ENCODE data around the gene MEGF11.

MEGF11 gene

GRCh38 chr15:66180531-66181097 is 72.9 kb downstream of the MEGF11 start:
- DNase-seq (ENCODE audit: low read depth), result no peak
- Histone ChIP-seq H3K27me3 (replicated peaks; ENCODE audit: control insufficient read depth, insufficient read depth, low read length) (peaks cover 92% of the 10 kb centered on the region), H3K36me3 (ENCODE audit: control insufficient read depth, insufficient read depth, low read length, severe bottlenecking) (no peaks in the 10 kb centered on the region)

GRCh38 chr15:66178531-66178910 is 75.0 kb downstream of the MEGF11 start:
- no peak for DNase-seq (ENCODE audit: low read depth)
- Histone ChIP-seq H3K9me3 (ENCODE audit: control insufficient read depth, low read length) (no peaks in the 10 kb centered on the region), H3K4me3 (ENCODE audit: low read length) (no peak overlapping the region), H3K4me1 (ENCODE audit: control insufficient read depth, insufficient read depth, low read length) (peaks cover 3% of the 10 kb centered on the region), H3K27me3 (replicated peaks; ENCODE audit: control insufficient read depth, insufficient read depth, low read length) (peaks cover 95% of the 10 kb centered on the region), H3K36me3 (ENCODE audit: control insufficient read depth, insufficient read depth, low read length, severe bottlenecking) (no peaks in the 10 kb centered on the region), H3K9ac (ENCODE audit: low read length) (no peak overlapping the region)

More at GRCh38 chr15:66180531-66181097, 72.9 kb downstream of the MEGF11 start:
- no peak overlapping the region for H3K4me3 ChIP-seq (ENCODE audit: low read length)
- H3K9me3 ChIP-seq (ENCODE audit: control insufficient read depth, low read length), result no peaks in the 10 kb centered on the region
- no peak overlapping the region for H3K9ac ChIP-seq (ENCODE audit: low read length)
- peaks cover 12% of the 10 kb centered on the region for H3K4me1 ChIP-seq (ENCODE audit: control insufficient read depth, insufficient read depth, low read length)

GRCh38 chr15:66172324-66172980 is 81.1 kb downstream of the MEGF11 start:
- Histone ChIP-seq H3K36me3 (ENCODE audit: control insufficient read depth, insufficient read depth, low read length, severe bottlenecking) (no peaks in the 10 kb centered on the region), H3K27me3 (replicated peaks; ENCODE audit: control insufficient read depth, insufficient read depth, low read length) (peaks cover 72% of the 10 kb centered on the region), H3K4me1 (ENCODE audit: control insufficient read depth, insufficient read depth, low read length) (no peaks in the 10 kb centered on the region), H3K4me3 (ENCODE audit: low read length) (no peak overlapping the region), H3K9me3 (ENCODE audit: control insufficient read depth, low read length) (no peaks in the 10 kb centered on the region), H3K9ac (ENCODE audit: low read length) (no peak overlapping the region)
- no peak for DNase-seq (ENCODE audit: low read depth)

GRCh38 chr15:66171841-66172240 is 81.7 kb downstream of the MEGF11 start:
- no peak for DNase-seq (ENCODE audit: low read depth)
- H3K36me3 ChIP-seq (ENCODE audit: control insufficient read depth, insufficient read depth, low read length, severe bottlenecking), result no peaks in the 10 kb centered on the region
- no peak overlapping the region for H3K9ac ChIP-seq (ENCODE audit: low read length)
- H3K27me3 ChIP-seq (replicated peaks; ENCODE audit: control insufficient read depth, insufficient read depth, low read length), result peaks cover 68% of the 10 kb centered on the region
- no peaks in the 10 kb centered on the region for H3K4me1 ChIP-seq (ENCODE audit: control insufficient read depth, insufficient read depth, low read length)
- no peak overlapping the region for H3K4me3 ChIP-seq (ENCODE audit: low read length)
- H3K9me3 ChIP-seq (ENCODE audit: control insufficient read depth, low read length), result no peaks in the 10 kb centered on the region

GRCh38 chr15:66170716-66171115 is 82.8 kb downstream of the MEGF11 start:
- Histone ChIP-seq H3K4me1 (ENCODE audit: control insufficient read depth, insufficient read depth, low read length) (no peaks in the 10 kb centered on the region), H3K36me3 (ENCODE audit: control insufficient read depth, insufficient read depth, low read length, severe bottlenecking) (no peaks in the 10 kb centered on the region), H3K9ac (ENCODE audit: low read length) (no peak overlapping the region), H3K9me3 (ENCODE audit: control insufficient read depth, low read length) (no peaks in the 10 kb centered on the region), H3K27me3 (replicated peaks; ENCODE audit: control insufficient read depth, insufficient read depth, low read length) (peaks cover 68% of the 10 kb centered on the region), H3K4me3 (ENCODE audit: low read length) (no peak overlapping the region)
- DNase-seq (ENCODE audit: low read depth), result no peak

- Histone ChIP-seq H3K9me3 (ENCODE audit: control insufficient read depth, low read length) (no peaks in the 10 kb centered on the region), H3K27me3 (replicated peaks; ENCODE audit: control insufficient read depth, insufficient read depth, low read length) (peaks cover 67% of the 10 kb centered on the region), H3K4me3 (ENCODE audit: low read length) (no peak overlapping the region), H3K36me3 (ENCODE audit: control insufficient read depth, insufficient read depth, low read length, severe bottlenecking) (no peaks in the 10 kb centered on the region), H3K9ac (ENCODE audit: low read length) (no peak overlapping the region), H3K4me1 (ENCODE audit: control insufficient read depth, insufficient read depth, low read length) (no peaks in the 10 kb centered on the region)
- DNase-seq (ENCODE audit: low read depth), result no peak
Measured at GRCh38 chr15:66170042-66170441, 83.5 kb downstream of the MEGF11 start.

- Histone ChIP-seq H3K9ac (ENCODE audit: low read length) (no peak overlapping the region), H3K4me3 (ENCODE audit: low read length) (no peak overlapping the region), H3K4me1 (ENCODE audit: control insufficient read depth, insufficient read depth, low read length) (no peaks in the 10 kb centered on the region), H3K27me3 (replicated peaks; ENCODE audit: control insufficient read depth, insufficient read depth, low read length) (peaks cover 67% of the 10 kb centered on the region), H3K36me3 (ENCODE audit: control insufficient read depth, insufficient read depth, low read length, severe bottlenecking) (no peaks in the 10 kb centered on the region), H3K9me3 (ENCODE audit: control insufficient read depth, low read length) (no peaks in the 10 kb centered on the region)
- no peak for DNase-seq (ENCODE audit: low read depth)
Measured at GRCh38 chr15:66169625-66170024, 83.9 kb downstream of the MEGF11 start.

GRCh38 chr15:66169023-66169422 is 84.5 kb downstream of the MEGF11 start:
- DNase-seq (ENCODE audit: low read depth), result no peak
- H3K4me3 ChIP-seq (ENCODE audit: low read length), result no peak overlapping the region
- H3K9me3 ChIP-seq (ENCODE audit: control insufficient read depth, low read length), result no peaks in the 10 kb centered on the region
- H3K36me3 ChIP-seq (ENCODE audit: control insufficient read depth, insufficient read depth, low read length, severe bottlenecking), result no peaks in the 10 kb centered on the region
- H3K27me3 ChIP-seq (replicated peaks; ENCODE audit: control insufficient read depth, insufficient read depth, low read length), result peaks cover 66% of the 10 kb centered on the region
- no peak overlapping the region for H3K9ac ChIP-seq (ENCODE audit: low read length)
- no peaks in the 10 kb centered on the region for H3K4me1 ChIP-seq (ENCODE audit: control insufficient read depth, insufficient read depth, low read length)

GRCh38 chr15:66167854-66168253 is 85.7 kb downstream of the MEGF11 start:
- H3K27me3 ChIP-seq (replicated peaks; ENCODE audit: control insufficient read depth, insufficient read depth, low read length), result peaks cover 69% of the 10 kb centered on the region
- H3K9me3 ChIP-seq (ENCODE audit: control insufficient read depth, low read length), result no peaks in the 10 kb centered on the region
- no peaks in the 10 kb centered on the region for H3K36me3 ChIP-seq (ENCODE audit: control insufficient read depth, insufficient read depth, low read length, severe bottlenecking)
- H3K4me3 ChIP-seq (ENCODE audit: low read length), result no peak overlapping the region
- no peak for DNase-seq (ENCODE audit: low read depth)
- H3K4me1 ChIP-seq (ENCODE audit: control insufficient read depth, insufficient read depth, low read length), result no peaks in the 10 kb centered on the region
- H3K9ac ChIP-seq (ENCODE audit: low read length), result no peak overlapping the region

GRCh38 chr15:66165856-66166255 is 87.7 kb downstream of the MEGF11 start:
- no peak for DNase-seq (ENCODE audit: low read depth)

GRCh38 chr15:66164788-66165187 is 88.8 kb downstream of the MEGF11 start:
- Histone ChIP-seq H3K27me3 (replicated peaks; ENCODE audit: control insufficient read depth, insufficient read depth, low read length) (peaks cover 66% of the 10 kb centered on the region), H3K9ac (ENCODE audit: low read length) (no peak overlapping the region), H3K9me3 (ENCODE audit: control insufficient read depth, low read length) (no peaks in the 10 kb centered on the region), H3K4me3 (ENCODE audit: low read length) (no peak overlapping the region), H3K4me1 (ENCODE audit: control insufficient read depth, insufficient read depth, low read length) (no peaks in the 10 kb centered on the region), H3K36me3 (ENCODE audit: control insufficient read depth, insufficient read depth, low read length, severe bottlenecking) (no peaks in the 10 kb centered on the region)
- no peak for DNase-seq (ENCODE audit: low read depth)

More at GRCh38 chr15:66165856-66166255, 87.7 kb downstream of the MEGF11 start:
- Histone ChIP-seq H3K9ac (ENCODE audit: low read length) (no peak overlapping the region), H3K4me3 (ENCODE audit: low read length) (no peak overlapping the region), H3K36me3 (ENCODE audit: control insufficient read depth, insufficient read depth, low read length, severe bottlenecking) (no peaks in the 10 kb centered on the region), H3K9me3 (ENCODE audit: control insufficient read depth, low read length) (no peaks in the 10 kb centered on the region), H3K4me1 (ENCODE audit: control insufficient read depth, insufficient read depth, low read length) (no peaks in the 10 kb centered on the region), H3K27me3 (replicated peaks; ENCODE audit: control insufficient read depth, insufficient read depth, low read length) (peaks cover 60% of the 10 kb centered on the region)

- H3K4me3 ChIP-seq (ENCODE audit: low read length), result no peak overlapping the region
- no peak for DNase-seq (ENCODE audit: low read depth)
- no peaks in the 10 kb centered on the region for H3K9me3 ChIP-seq (ENCODE audit: control insufficient read depth, low read length)
- no peaks in the 10 kb centered on the region for H3K36me3 ChIP-seq (ENCODE audit: control insufficient read depth, insufficient read depth, low read length, severe bottlenecking)
- H3K27me3 ChIP-seq (replicated peaks; ENCODE audit: control insufficient read depth, insufficient read depth, low read length), result peaks cover 73% of the 10 kb centered on the region
- no peaks in the 10 kb centered on the region for H3K4me1 ChIP-seq (ENCODE audit: control insufficient read depth, insufficient read depth, low read length)
- no peak overlapping the region for H3K9ac ChIP-seq (ENCODE audit: low read length)
Measured at GRCh38 chr15:66163553-66163952, 90.0 kb downstream of the MEGF11 start.
